Mesenchymal stem cell (in vitro differentiated cells and primary cell): ENCODE data around the gene GOLGA2.

Experiments used
- DNase-seq: peaks from one replicate; pipeline ENCODE4 v3.0.0-alpha.2; 2013
- H2AFZ ChIP-seq: one replicate; pipeline ENCODE4 v1.6.1; 2013; ENCODE audit warnings: low read depth, mild to moderate bottlenecking, control low read depth, inconsistent platforms, low read length, moderate library complexity
- H2AK5ac ChIP-seq: 2 replicates; pipeline ENCODE4 v1.6.1; 2013; ENCODE audit warnings: low read length, moderate library complexity, mild to moderate bottlenecking, inconsistent platforms; ENCODE audit not compliant: severe bottlenecking
- H2BK120ac ChIP-seq: one replicate; pipeline ENCODE4 v1.6.1; 2013; ENCODE audit warnings: low read depth, mild to moderate bottlenecking, inconsistent platforms, low read length, moderate library complexity
- H2BK12ac ChIP-seq, 2 experiments: one replicate each; pipeline ENCODE4 v1.6.1; 2013; ENCODE audit warnings: inconsistent platforms in 2 of 2, low read length in 2 of 2, mild to moderate bottlenecking in 2 of 2, moderate library complexity in 2 of 2, control low read depth in 1 of 2
- H2BK15ac ChIP-seq: one replicate; pipeline ENCODE4 v1.6.1; 2013; ENCODE audit warnings: mild to moderate bottlenecking, low read depth, inconsistent platforms; ENCODE audit not compliant: poor library complexity, severe bottlenecking
- H2BK5ac ChIP-seq: 2 replicates; pipeline ENCODE4 v1.6.1; 2013; ENCODE audit warnings: low read depth, mild to moderate bottlenecking, low read length, control low read depth, inconsistent platforms; ENCODE audit not compliant: poor library complexity, severe bottlenecking
- H3K14ac ChIP-seq, 2 experiments: one replicate each; pipeline ENCODE4 v1.6.1; 2013; ENCODE audit warnings: inconsistent platforms in 2 of 2, low read length in 2 of 2, control low read depth in 1 of 2, mild to moderate bottlenecking in 1 of 2, moderate library complexity in 1 of 2
- H3K18ac ChIP-seq, 2 experiments: one replicate each; pipeline ENCODE4 v1.6.1; 2013; ENCODE audit warnings: inconsistent platforms in 2 of 2, low read length in 2 of 2, control low read depth in 1 of 2, low read depth in 1 of 2, mild to moderate bottlenecking in 1 of 2
- H3K23ac ChIP-seq, 2 experiments: one replicate each; pipeline ENCODE4 v1.6.1; 2013; ENCODE audit warnings: inconsistent platforms in 2 of 2, low read length in 2 of 2, mild to moderate bottlenecking in 2 of 2, moderate library complexity in 2 of 2, control low read depth in 1 of 2
- H3K27ac ChIP-seq: 2 replicates; pipeline ENCODE4 v1.5.1; 2013; ENCODE audit warnings: mild to moderate bottlenecking, moderate library complexity, low read length, control low read depth, inconsistent platforms; ENCODE audit not compliant: poor library complexity, severe bottlenecking
- H3K27me3 ChIP-seq, 2 experiments: 2 replicates each; pipeline versions ENCODE4 v1.6.1 to v1.7.0; 2013; ENCODE audit warnings: low read length in 2 of 2, mild to moderate bottlenecking in 2 of 2, moderate library complexity in 2 of 2, control low read depth in 1 of 2, inconsistent platforms in 1 of 2; ENCODE audit not compliant: control insufficient read depth in 1 of 2, insufficient read depth in 1 of 2
- H3K36me3 ChIP-seq, 2 experiments: 2 replicates each; pipeline versions ENCODE4 v1.6.1 to v1.7.0; 2013; ENCODE audit warnings: low read length in 2 of 2, control low read depth in 1 of 2, inconsistent platforms in 1 of 2, low read depth in 1 of 2, mild to moderate bottlenecking in 1 of 2; ENCODE audit not compliant: insufficient read depth in 2 of 2, control insufficient read depth in 1 of 2
- H3K4ac ChIP-seq, 2 experiments: one replicate each; pipeline ENCODE4 v1.6.1; 2013; ENCODE audit warnings: inconsistent platforms in 2 of 2, low read length in 2 of 2, mild to moderate bottlenecking in 2 of 2, moderate library complexity in 2 of 2, control low read depth in 1 of 2, low read depth in 1 of 2
- H3K4me1 ChIP-seq: 2 replicates; pipeline ENCODE4 v1.6.1; 2013; ENCODE audit warnings: low read depth, low read length, control low read depth; ENCODE audit not compliant: control insufficient read depth, insufficient read depth
- H3K4me2 ChIP-seq: 2 replicates; pipeline ENCODE4 v1.6.1; 2013; ENCODE audit warnings: low read length, mild to moderate bottlenecking, inconsistent platforms; ENCODE audit not compliant: poor library complexity, severe bottlenecking
- H3K4me3 ChIP-seq, 2 experiments: 2 replicates each; pipeline versions ENCODE4 v1.5.1 to v1.7.0; 2013; ENCODE audit warnings: low read length in 2 of 2, mild to moderate bottlenecking in 2 of 2, control low read depth in 1 of 2, low read depth in 1 of 2; ENCODE audit not compliant: insufficient read depth in 1 of 2
- H3K79me1 ChIP-seq: replicated peaks from 2 replicates; pipeline ENCODE4 v1.6.1; 2013; ENCODE audit warnings: mild to moderate bottlenecking, control low read depth, low read length, inconsistent platforms; ENCODE audit not compliant: poor library complexity, severe bottlenecking
- H3K9ac ChIP-seq: 2 replicates; pipeline ENCODE4 v1.7.0; 2013; ENCODE audit warnings: mild to moderate bottlenecking, low read length, moderate library complexity
- H3K9me3 ChIP-seq: 2 replicates; pipeline ENCODE4 v1.7.0; 2013; ENCODE audit warnings: mild to moderate bottlenecking, low read length; ENCODE audit not compliant: control insufficient read depth
- H4K8ac ChIP-seq: one replicate; pipeline ENCODE4 v1.6.1; 2013; ENCODE audit warnings: inconsistent platforms, mild to moderate bottlenecking, low read length, moderate library complexity
- H4K91ac ChIP-seq: one replicate; pipeline ENCODE4 v1.6.1; 2013; ENCODE audit warnings: mild to moderate bottlenecking, low read length, inconsistent platforms
- WGBS: methylation state at CpG from one replicate; pipeline ENCODE4 v1.1.7; 2013; ENCODE audit warnings: mixed read lengths; 5-methylcytosine and 5-hydroxymethylcytosine counted together

The GOLGA2 gene

GRCh38 chr9:128288273-128289004 lies 12.6 kb upstream of the GOLGA2 start:
- H3K9ac ChIP-seq, result no peak overlapping the region
- H3K18ac ChIP-seq, result no peak overlapping the region
- WGBS, result 91% methylated on average over 9 of the region's 11 CpGs
- no peak overlapping the region for H2AK5ac ChIP-seq
- peaks cover 27 to 41% of the 10 kb centered on the region in 2 experiments for H3K36me3 ChIP-seq
- no peak overlapping the region for H4K8ac ChIP-seq
- H2BK120ac ChIP-seq, result no peak overlapping the region
- H3K4me2 ChIP-seq, result no peak overlapping the region
- no peak overlapping the region for H2BK12ac ChIP-seq
- H4K91ac ChIP-seq, result no peak overlapping the region
- H2AFZ ChIP-seq, result no peak overlapping the region
- H2BK15ac ChIP-seq, result no peak overlapping the region
- H3K27me3 ChIP-seq, result no peaks in the 10 kb centered on the region
- DNase-seq, result no peak
- no peak overlapping the region for H3K27ac ChIP-seq
- H3K4me1 ChIP-seq, result peaks cover 2% of the 10 kb centered on the region
- peaks cover 2% of the 10 kb centered on the region for H3K79me1 ChIP-seq
- H3K4me3 ChIP-seq, result no peak overlapping the region
- H3K23ac ChIP-seq, result no peak overlapping the region
- H3K14ac ChIP-seq, result no peak overlapping the region
- H3K4ac ChIP-seq, result no peak overlapping the region
- H3K9me3 ChIP-seq, result no peaks in the 10 kb centered on the region
- H2BK5ac ChIP-seq, result no peak overlapping the region

DNA sequence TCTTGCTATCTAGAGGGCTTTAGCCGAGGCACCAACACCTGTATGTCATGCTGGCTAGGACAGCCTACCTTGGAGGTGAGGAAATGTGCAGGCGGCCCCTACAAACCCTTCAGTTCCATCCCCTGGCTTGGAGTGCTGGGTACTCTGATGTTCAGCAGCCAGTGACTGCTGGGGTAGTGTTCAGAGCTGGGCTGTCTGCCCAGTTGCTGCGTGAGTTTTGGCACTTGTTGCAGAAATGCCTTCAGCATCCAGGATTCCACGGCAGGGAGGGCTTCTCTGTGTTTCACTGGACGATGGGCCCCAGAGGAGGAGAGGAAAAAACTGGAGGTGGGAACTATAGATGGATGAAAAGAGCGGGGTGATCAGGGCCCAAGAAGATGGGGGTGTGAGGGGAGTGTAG lies 10.6 kb upstream of the GOLGA2 start:
- H3K14ac ChIP-seq, result no peak overlapping the region
- H3K4me2 ChIP-seq, result no peak overlapping the region
- no peak overlapping the region for H3K9ac ChIP-seq
- no peak for DNase-seq
- no peak overlapping the region for H3K4me3 ChIP-seq
- H2AK5ac ChIP-seq, result no peak overlapping the region
- peak overlapping the region in 1 of 2 experiments; percentile 35 for H3K23ac ChIP-seq
- WGBS, result 93% methylated on average over 6 of the region's 6 CpGs
- no peak overlapping the region for H2AFZ ChIP-seq
- no peaks in the 10 kb centered on the region for H3K9me3 ChIP-seq
- H3K27ac ChIP-seq, result no peak overlapping the region
- no peak overlapping the region for H3K4ac ChIP-seq
- peaks cover 27 to 33% of the 10 kb centered on the region in 2 experiments for H3K36me3 ChIP-seq
- H2BK12ac ChIP-seq, result no peak overlapping the region
- H3K18ac ChIP-seq, result no peak overlapping the region
- H4K91ac ChIP-seq, result no peak overlapping the region
- no peak overlapping the region for H2BK5ac ChIP-seq
- H4K8ac ChIP-seq, result no peak overlapping the region
- no peak overlapping the region for H2BK120ac ChIP-seq
- H3K27me3 ChIP-seq, result no peaks in the 10 kb centered on the region
- H3K4me1 ChIP-seq, result peaks cover 2% of the 10 kb centered on the region
- H3K79me1 ChIP-seq, result peaks cover 6% of the 10 kb centered on the region
- no peak overlapping the region for H2BK15ac ChIP-seq

DNA sequence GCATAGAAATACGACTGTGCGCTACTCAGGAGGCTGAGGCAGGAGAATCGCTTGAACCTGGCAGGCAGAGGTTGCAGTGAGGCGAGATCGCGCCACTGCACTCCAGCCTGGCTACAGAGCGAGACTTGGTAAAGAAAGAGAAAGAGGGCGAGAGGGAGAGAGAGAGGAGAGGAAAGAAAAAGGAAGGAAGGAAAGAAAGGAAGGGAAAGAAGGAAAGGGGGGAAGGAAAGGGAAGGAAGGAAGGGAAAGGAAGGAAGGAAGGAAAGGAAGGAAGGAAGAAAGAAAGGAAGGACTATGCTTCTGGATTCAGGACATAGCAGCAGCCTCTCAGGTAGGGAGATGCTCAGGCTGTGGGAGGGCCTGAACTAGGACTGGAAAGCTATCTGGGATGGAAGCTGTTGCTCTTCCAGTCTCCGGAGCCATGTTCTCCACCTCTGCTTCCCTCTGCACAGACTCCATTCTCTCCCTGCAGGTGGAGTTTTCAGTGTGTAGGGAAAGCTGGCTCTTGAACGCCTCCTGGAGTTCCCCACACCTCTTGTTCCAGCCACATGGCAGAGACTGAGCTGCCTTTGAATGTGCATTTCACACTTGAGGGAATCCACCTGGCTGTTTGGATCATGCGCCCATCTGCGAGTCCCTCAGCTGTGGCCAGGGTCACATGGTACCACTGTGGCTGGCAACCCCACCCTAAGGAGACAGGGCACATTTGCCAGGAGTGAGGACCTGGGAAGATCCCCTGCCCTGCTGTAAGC lies 9.4 kb upstream of the GOLGA2 start:
- no peak overlapping the region for H4K8ac ChIP-seq
- DNase-seq, result no peak
- H2AK5ac ChIP-seq, result no peak overlapping the region
- H2BK12ac ChIP-seq, result no peak overlapping the region
- H3K36me3 ChIP-seq, result peaks cover 25 to 36% of the 10 kb centered on the region in 2 experiments
- H3K79me1 ChIP-seq, result peaks cover 6% of the 10 kb centered on the region
- no peak overlapping the region for H3K18ac ChIP-seq
- H3K9me3 ChIP-seq, result no peaks in the 10 kb centered on the region
- no peak overlapping the region for H3K9ac ChIP-seq
- no peak overlapping the region for H2BK120ac ChIP-seq
- no peak overlapping the region for H3K4me3 ChIP-seq
- H4K91ac ChIP-seq, result no peak overlapping the region
- no peak overlapping the region for H2BK5ac ChIP-seq
- H3K27ac ChIP-seq, result no peak overlapping the region
- no peak overlapping the region for H3K4ac ChIP-seq
- H3K4me1 ChIP-seq, result peaks cover 2% of the 10 kb centered on the region
- 98% methylated on average over 11 of the region's 12 CpGs for WGBS
- no peak overlapping the region for H3K4me2 ChIP-seq
- H3K14ac ChIP-seq, result no peak overlapping the region
- H3K23ac ChIP-seq, result no peak overlapping the region
- no peak overlapping the region for H2AFZ ChIP-seq
- H2BK15ac ChIP-seq, result no peak overlapping the region
- no peaks in the 10 kb centered on the region for H3K27me3 ChIP-seq

DNA sequence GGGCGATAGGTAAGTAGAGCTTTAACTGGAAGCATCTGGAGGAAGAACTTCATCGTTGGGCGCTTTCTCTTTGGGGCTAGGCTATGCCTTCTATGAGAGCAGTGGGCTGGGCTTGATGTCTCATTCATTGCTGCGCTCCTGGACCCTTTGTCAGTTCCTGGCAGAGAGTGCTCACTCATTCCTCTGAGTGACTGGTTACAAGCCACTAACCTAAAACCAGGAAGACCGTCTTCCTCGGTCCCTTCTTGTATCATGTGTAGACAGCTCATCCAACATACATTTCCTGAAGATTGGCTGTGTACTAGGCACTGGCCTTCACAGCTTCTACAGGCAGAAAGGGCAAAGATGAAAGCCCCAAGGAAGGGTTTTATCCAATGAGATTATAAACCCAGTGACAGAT lies 6.7 kb upstream of the GOLGA2 start:
- Histone ChIP-seq H3K4me3 (no peak overlapping the region), H3K9me3 (no peaks in the 10 kb centered on the region), H3K4ac (no peak overlapping the region), H3K79me1 (peaks cover 17% of the 10 kb centered on the region), H3K27ac (no peak overlapping the region), H3K18ac (no peak overlapping the region), H2BK5ac (no peak overlapping the region), H2AFZ (no peak overlapping the region), H2BK120ac (no peak overlapping the region), H3K23ac (no peak overlapping the region), H3K14ac (no peak overlapping the region), H2BK15ac (no peak overlapping the region), H3K36me3 (peaks cover 20 to 24% of the 10 kb centered on the region in 2 experiments), H3K4me1 (peaks cover 5% of the 10 kb centered on the region), H2BK12ac (no peak overlapping the region), H4K8ac (no peak overlapping the region), H3K9ac (no peak overlapping the region), H2AK5ac (no peak overlapping the region), H3K4me2 (no peak overlapping the region), H3K27me3 (no peaks in the 10 kb centered on the region), H4K91ac (no peak overlapping the region)
- peak; percentile 26 for DNase-seq
- WGBS, result 87% methylated on average over 6 of the region's 6 CpGs
